Activated naive CD4-positive, alpha-beta T cell treated with anti-CD3 and anti-CD28 coated beads, Interleukin-2, amount 10 ng/mL, durations not matched to agents 7 days and 5 days (primary cell): ENCODE measurements around the gene KRT14.

ENCODE experiments used
- CTCF ChIA-PET: fragments of 350-600 bp; sonication (Branson Sonifier 250); formaldehyde crosslinking; loops from one replicate; lab custom pipeline; 2021; ENCODE audit warnings: antibody characterized with exemption; lab: Charles Lee
- DNase-seq: peaks from one replicate; pipeline ENCODE4 v3.0.0-alpha.2; 2020
- H3K27ac Mint-ChIP-seq: one replicate; pipeline ENCODE4 v1.8.0; 2021; ENCODE audit warnings: mild to moderate bottlenecking, moderate library complexity, mixed read lengths
- H3K27me3 Mint-ChIP-seq: one replicate; pipeline ENCODE4 v1.8.0; 2021; ENCODE audit warnings: mild to moderate bottlenecking, mixed read lengths
- H3K36me3 Mint-ChIP-seq: one replicate; pipeline ENCODE4 v1.8.0; 2021; ENCODE audit warnings: mixed read lengths
- H3K4me1 Mint-ChIP-seq: one replicate; pipeline ENCODE4 v1.8.0; 2021; ENCODE audit warnings: mixed read lengths
- H3K4me3 Mint-ChIP-seq: one replicate; pipeline ENCODE4 v1.8.0; 2021; ENCODE audit warnings: mild to moderate bottlenecking, moderate library complexity, mixed read lengths
- H3K9me3 Mint-ChIP-seq: one replicate; pipeline ENCODE4 v1.8.0; 2021; ENCODE audit warnings: mixed read lengths

The KRT14 gene

DNA sequence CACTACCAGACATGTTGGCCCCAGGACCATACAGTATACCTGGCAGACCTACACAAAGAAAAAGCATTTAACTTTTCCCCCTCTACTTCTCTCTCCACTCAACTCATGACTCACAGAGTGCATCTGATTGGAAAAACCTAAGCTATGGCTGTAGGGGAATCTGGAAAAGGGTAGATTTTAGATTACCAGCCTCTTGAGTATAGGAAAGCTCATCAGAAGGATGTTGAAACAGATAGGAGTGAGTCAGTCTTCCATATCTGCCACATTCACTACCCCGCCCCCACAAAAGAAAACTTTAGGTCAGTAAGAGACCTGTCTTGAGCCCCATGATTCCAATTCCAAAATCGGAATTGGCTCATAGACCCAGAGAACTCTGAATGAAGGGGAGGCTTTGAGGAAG, 27.1 kb downstream of the KRT14 start:
- Mint-ChIP-seq H3K36me3 (no peaks in the 10 kb centered on the region), H3K27ac (no peak overlapping the region), H3K4me3 (no peak overlapping the region), H3K4me1 (no peaks in the 10 kb centered on the region), H3K9me3 (no peaks in the 10 kb centered on the region), H3K27me3 (peaks cover 66% of the 10 kb centered on the region)
- no peak for DNase-seq
- CTCF ChIA-PET, result interaction anchor here (1.6 to 4.7 kb wide), 2 partner anchors 10 to 103 kb away, joined by 5 to 33 read pairs; no protein-coding TSS in a partner anchor

DNA sequence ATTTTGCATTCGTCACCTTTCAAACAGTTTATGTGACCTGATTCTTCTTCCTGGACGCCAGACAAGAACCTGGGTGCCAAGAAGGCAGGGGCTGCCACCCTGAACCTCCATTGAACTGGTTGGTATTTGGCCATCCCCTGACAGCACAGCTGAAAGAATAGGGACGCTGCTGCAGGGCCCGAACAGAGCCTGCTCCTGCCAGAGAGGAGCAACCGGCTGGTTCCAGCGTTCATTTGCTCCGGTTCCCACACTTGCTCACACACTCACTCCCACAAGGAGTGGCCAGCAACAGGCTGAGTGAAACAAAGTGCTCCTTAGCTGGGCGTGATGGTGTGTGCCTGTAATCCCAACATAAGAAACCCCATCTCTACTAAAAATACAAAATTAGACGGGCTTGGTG, 29.8 kb downstream of the KRT14 start:
- Mint-ChIP-seq H3K4me3 (no peak overlapping the region), H3K9me3 (no peaks in the 10 kb centered on the region), H3K36me3 (no peaks in the 10 kb centered on the region), H3K27me3 (peaks cover 61% of the 10 kb centered on the region), H3K4me1 (no peaks in the 10 kb centered on the region), H3K27ac (no peak overlapping the region)
- CTCF ChIA-PET, result interaction anchor here (0.9 kb wide), 1 partner anchor 92 kb away, joined by 4 read pairs; no protein-coding TSS in a partner anchor
- DNase-seq, result no peak

DNA sequence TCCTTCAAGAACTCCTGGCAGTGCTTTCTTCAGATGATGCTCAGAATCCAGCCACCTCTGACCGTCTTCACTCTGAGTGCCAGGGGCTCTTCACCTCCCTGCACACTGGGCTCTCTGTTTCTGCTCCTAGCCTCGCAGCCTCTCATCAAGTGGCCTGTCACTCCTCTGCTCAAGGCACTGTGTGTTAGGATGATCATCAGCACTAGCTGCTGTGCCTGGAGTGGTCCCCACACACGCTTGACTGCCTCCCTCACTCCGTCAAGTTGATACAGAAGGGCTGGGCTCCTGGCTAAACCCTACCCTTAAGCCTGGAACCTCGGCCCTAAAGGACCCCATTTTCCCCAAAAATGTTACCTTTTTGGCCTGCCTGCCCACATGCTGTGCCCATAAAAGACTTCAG, 30.4 kb downstream of the KRT14 start:
- Mint-ChIP-seq H3K27ac (no peak overlapping the region), H3K4me3 (no peak overlapping the region), H3K4me1 (no peaks in the 10 kb centered on the region), H3K27me3 (peaks cover 61% of the 10 kb centered on the region), H3K36me3 (no peaks in the 10 kb centered on the region), H3K9me3 (no peaks in the 10 kb centered on the region)
- CTCF ChIA-PET, result no interaction called here
- DNase-seq, result no peak

DNA sequence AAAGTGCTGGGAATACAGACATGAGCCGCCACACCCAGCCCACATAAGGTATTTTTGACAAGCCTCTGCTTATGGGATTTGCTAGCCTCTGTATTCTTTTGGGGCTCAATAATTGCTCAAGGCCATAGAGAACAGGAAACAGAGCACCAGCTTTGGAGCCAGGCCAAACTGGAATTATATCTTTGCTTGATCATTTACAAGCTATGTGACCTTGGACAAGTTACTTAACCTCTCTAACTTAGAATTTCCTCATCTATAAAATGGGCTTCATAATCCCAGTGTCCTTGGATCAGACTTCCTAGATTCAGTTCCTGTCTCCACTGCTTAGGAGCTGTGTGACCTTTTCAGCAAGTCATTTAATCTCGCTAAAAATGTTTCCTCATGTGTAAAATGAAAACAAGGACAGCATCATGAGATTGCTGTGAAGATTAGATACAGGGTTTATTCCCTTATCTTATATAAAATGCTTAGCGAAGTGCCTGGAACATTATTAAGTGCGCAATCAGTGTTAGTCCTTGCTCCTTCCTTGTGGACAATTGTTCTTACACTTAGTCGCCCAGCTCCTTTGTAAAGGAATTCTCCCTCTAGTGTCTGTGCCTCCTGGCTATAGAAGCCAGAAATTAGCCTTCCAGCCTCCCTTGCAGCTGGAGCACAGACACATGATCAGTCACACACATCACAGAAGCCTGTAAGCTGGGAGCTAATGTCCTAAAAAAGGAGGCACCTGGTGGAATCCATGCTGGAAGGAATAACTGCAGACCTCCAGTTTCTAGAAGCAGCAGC, 31.4 kb downstream of the KRT14 start:
- H3K27me3 Mint-ChIP-seq, result peaks cover 58% of the 10 kb centered on the region
- no peak overlapping the region for H3K27ac Mint-ChIP-seq
- no peaks in the 10 kb centered on the region for H3K9me3 Mint-ChIP-seq
- no peaks in the 10 kb centered on the region for H3K36me3 Mint-ChIP-seq
- no peak overlapping the region for H3K4me3 Mint-ChIP-seq
- H3K4me1 Mint-ChIP-seq, result no peaks in the 10 kb centered on the region
- CTCF ChIA-PET, result interaction anchor here (1.0 kb wide), 1 partner anchor 108 kb away, joined by 3 read pairs; no protein-coding TSS in a partner anchor
- DNase-seq, result no peak

DNA sequence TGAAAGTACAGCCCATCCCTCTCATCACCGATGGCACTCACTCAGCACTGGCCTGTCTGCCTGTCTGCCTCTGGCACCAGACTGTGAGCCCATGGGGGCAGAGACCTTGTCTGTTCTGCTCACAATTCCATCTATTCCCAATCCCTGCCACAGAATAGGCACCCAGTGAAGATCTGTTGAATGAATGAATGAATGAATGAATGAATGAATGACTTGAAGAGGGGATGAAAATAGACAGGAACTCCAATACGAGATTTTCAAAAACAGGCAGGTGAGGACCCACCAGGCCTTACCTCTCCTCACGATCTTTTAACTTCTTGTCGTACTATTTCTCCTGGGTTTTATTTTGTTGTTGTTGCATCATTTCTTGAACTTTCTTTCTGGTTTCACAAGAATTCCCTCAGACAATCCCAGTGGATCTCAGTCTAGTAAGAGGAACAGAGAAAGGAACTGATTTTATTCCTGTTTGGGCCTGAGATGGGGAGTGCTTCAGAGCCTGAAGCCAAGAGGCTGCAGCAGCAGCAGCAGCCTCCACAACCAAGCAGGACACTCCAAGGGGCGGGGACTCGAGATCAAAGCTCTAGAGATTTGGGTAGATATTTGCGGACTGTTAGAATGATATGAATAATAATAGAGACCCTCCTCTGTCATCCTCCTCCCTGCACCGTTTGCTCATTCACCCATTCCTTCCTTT, 32.6 kb downstream of the KRT14 start:
- Mint-ChIP-seq H3K4me3 (no peak overlapping the region), H3K9me3 (no peaks in the 10 kb centered on the region), H3K27me3 (peaks cover 50% of the 10 kb centered on the region), H3K36me3 (no peaks in the 10 kb centered on the region), H3K27ac (no peak overlapping the region), H3K4me1 (peaks cover 6% of the 10 kb centered on the region)
- CTCF ChIA-PET, result interaction anchor here (6.8 kb wide), 1 partner anchor 110 kb away, joined by 165 read pairs; no protein-coding TSS in a partner anchor
- DNase-seq, result no peak

DNA sequence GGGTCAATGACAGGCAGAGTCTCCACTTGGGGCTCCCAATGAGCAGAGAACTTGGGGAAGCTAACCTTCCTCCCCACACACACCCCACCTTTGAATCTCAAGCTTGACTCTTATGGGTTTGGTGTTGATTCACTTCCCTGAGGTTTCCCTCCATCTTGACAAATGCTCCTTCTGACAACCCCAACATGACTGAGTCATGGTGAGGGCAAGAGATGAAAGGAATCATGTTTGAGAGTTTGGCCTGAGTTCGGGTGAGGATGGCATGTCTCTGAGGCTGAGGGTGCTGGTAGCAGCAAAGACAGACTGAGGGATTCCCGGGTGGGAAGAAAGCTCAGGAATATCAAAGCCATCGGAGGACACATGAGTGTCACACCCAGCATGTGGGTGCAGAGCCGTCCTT, 33.5 kb downstream of the KRT14 start:
- CTCF ChIA-PET, result interaction anchor here (0.7 to 6.8 kb wide), 3 partner anchors 97 to 696 kb away, joined by 3 to 165 read pairs (median 142); no protein-coding TSS in a partner anchor
- Mint-ChIP-seq H3K4me1 (peaks cover 16% of the 10 kb centered on the region), H3K27me3 (peaks cover 57% of the 10 kb centered on the region), H3K4me3 (no peak overlapping the region), H3K27ac (no peak overlapping the region), H3K36me3 (no peaks in the 10 kb centered on the region), H3K9me3 (no peaks in the 10 kb centered on the region)
- no peak for DNase-seq

DNA sequence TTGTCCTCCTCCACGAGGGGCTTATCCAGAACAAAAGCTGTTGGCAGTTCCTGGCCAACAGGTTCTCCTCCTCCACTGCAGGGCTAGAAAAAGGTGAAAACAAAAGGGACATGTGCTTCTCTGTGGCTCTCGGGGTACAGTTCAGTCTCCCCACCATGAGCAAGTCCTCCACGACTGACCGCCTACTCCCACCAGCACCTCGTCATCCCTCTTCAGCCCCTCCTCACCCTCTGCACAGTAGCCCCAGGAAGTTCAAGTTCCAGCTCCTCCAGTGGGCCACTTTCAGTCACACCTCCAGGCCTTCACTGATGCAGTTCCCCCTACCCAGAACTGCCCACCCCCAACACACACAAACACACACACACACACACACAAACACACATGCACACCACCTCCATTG, 34.2 kb downstream of the KRT14 start:
- Mint-ChIP-seq H3K4me3 (no peak overlapping the region), H3K36me3 (no peaks in the 10 kb centered on the region), H3K9me3 (no peaks in the 10 kb centered on the region), H3K27me3 (peaks cover 64% of the 10 kb centered on the region), H3K4me1 (peaks cover 23% of the 10 kb centered on the region), H3K27ac (no peak overlapping the region)
- DNase-seq, result no peak
- CTCF ChIA-PET, result interaction anchor here (0.7 to 6.8 kb wide), 3 partner anchors 92 to 112 kb away, joined by 3 to 165 read pairs (median 142); no protein-coding TSS in a partner anchor

DNA sequence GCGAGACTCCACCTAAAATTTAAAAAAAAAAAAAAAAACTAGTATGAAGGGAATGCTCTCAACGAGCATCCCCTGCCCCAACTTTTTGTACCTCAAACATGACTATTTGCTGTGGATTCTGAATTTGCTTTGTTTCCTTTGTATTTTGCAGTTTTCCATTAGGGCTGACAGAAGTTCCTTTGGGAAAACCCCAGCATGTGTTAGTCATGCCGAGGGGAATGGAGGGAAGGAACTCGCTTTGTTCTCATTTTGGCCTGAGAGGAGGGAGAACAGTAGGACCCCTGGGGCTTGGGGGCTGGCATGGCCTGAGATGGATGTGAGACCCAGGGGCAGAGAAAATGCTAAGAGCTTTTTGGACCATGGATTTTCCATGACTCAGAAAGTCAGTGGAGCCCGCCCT, 35.3 kb downstream of the KRT14 start:
- no peaks in the 10 kb centered on the region for H3K36me3 Mint-ChIP-seq
- H3K4me1 Mint-ChIP-seq, result peaks cover 23% of the 10 kb centered on the region
- H3K4me3 Mint-ChIP-seq, result no peak overlapping the region
- peaks cover 61% of the 10 kb centered on the region for H3K27me3 Mint-ChIP-seq
- no peak overlapping the region for H3K27ac Mint-ChIP-seq
- CTCF ChIA-PET, result interaction anchor here (6.6 to 6.8 kb wide), 2 partner anchors 98 to 113 kb away, joined by 142 to 165 read pairs; no protein-coding TSS in a partner anchor
- no peak for DNase-seq
- H3K9me3 Mint-ChIP-seq, result peaks cover 4% of the 10 kb centered on the region

DNA sequence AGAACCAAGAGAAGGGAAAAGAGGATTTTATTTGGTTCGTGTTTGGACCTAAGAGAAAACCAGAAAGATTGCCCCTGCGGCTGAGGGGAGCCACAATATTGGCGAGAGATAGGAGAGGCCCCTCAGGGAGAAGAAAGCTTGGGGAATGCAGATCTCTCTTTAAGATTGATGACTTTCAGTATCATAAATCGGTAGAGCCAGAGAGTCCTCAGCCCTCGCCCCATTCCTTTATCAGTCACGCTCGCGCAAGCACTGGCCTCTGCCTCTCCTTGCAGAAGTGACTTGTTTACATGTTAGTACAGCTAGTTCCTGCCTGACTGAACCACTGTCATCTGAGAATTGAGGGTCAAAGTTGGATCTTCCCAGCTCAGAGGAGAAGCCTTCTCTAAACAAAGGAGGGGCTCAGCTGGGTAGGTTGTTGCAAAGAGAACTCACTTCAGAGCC, 37.1 kb downstream of the KRT14 start:
- peaks cover 51% of the 10 kb centered on the region for H3K27me3 Mint-ChIP-seq
- DNase-seq, result no peak
- no peak overlapping the region for H3K4me3 Mint-ChIP-seq
- H3K4me1 Mint-ChIP-seq, result peaks cover 23% of the 10 kb centered on the region
- CTCF ChIA-PET, result interaction anchor here (0.6 to 6.8 kb wide), 40 partner anchors 9 to 967 kb away, joined by 3 to 165 read pairs (median 5); partner anchors contain the start of gene KRT9
- H3K9me3 Mint-ChIP-seq, result peaks cover 4% of the 10 kb centered on the region
- no peaks in the 10 kb centered on the region for H3K36me3 Mint-ChIP-seq
- no peak overlapping the region for H3K27ac Mint-ChIP-seq

DNA sequence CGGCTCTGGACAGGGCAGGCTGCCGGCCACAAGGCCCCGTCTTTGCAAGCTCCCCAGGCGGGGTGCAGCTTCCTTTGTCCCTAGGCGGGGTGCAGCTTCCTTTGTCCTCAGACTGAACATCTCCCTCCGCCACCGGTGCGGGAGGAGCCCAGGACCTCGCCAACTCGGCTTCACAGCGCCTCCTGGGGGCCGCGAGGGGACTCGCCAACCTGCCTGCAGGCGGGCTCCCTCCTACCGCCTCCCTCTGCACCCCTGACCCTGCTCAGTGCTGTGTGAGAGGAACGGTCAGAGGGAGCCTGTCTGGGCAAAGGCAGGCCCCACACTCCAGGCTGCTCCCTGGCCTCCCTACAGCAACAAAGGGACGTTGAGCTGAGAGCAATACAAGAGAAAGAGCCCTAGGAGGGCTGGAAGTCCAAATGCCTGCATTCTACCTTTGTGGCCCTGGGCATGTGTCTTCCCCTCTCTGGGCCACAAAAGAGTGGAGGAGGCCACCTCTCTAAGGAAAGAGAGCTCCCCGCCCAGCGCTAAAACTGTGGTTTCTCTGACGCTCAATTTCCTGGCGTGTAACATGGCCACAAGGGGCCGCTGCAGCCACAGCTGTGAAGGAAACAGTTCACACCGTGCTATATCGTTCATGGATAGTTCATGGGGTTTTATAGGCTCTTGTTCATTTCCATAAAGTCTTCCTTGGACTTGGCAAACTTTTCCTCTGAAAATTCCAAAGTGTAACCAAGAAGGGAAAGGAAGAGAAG, 37.7 kb downstream of the KRT14 start:
- no peak overlapping the region for H3K4me3 Mint-ChIP-seq
- peaks cover 46% of the 10 kb centered on the region for H3K27me3 Mint-ChIP-seq
- CTCF ChIA-PET, result interaction anchor here (0.6 to 6.8 kb wide), 58 partner anchors 9 to 1285 kb away, joined by 3 to 165 read pairs (median 4); partner anchors contain the start of genes GAST, KRT13 and KRT9
- H3K9me3 Mint-ChIP-seq, result peaks cover 4% of the 10 kb centered on the region
- H3K4me1 Mint-ChIP-seq, result peaks cover 23% of the 10 kb centered on the region
- H3K36me3 Mint-ChIP-seq, result no peaks in the 10 kb centered on the region
- peak; percentile 91 for DNase-seq
- H3K27ac Mint-ChIP-seq, result peak overlapping the region; percentile 82

DNA sequence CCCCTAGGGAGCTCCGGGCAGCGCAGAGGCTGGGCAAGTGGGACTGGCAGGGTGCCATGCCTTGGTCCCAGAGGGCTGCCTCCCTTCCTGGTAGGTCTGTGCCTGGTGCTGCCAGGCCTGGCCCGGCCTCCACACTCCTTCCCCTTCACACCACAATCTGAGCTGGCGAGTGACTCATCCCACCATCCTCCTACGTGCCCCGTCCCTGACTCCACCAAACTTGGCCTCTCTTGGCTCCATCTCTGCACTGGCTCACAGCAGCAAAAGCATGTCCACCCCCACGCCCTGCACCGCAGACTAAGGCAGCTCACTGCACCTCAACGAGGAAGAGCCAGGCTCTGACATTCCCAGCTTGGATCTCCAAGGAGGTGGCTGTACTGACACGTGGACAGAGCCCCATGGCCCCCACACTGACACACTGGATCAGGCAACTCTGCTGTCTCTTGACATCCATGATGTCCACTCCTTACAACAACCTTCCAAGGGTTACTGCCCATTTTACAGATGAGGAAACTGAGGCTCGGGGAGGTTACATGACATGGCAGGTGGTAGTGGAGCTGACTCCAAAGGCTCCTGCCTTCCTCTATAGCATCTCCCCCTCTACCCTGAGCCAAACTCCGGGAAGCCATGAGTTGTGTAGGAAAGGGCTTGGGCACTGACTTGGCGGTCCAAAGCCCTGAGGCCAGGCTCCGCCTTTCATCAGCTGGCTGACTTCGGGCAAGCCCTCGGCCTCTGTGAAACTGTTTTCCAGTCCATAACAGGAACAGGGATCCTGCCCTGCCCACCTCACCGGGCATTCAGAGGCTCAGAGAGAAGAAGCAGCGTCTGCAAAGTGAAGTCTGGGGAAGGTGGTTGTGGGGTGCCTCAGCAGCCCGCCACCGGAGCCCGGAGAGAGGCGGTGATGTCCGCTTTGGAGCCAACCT, 38.5 kb downstream of the KRT14 start:
- Mint-ChIP-seq H3K36me3 (no peaks in the 10 kb centered on the region), H3K4me1 (peaks cover 23% of the 10 kb centered on the region), H3K4me3 (no peak overlapping the region), H3K27me3 (peaks cover 37% of the 10 kb centered on the region), H3K9me3 (peaks cover 4% of the 10 kb centered on the region), H3K27ac (no peak overlapping the region)
- CTCF ChIA-PET, result interaction anchor here (0.6 to 6.8 kb wide), 45 partner anchors 8 to 1286 kb away, joined by 3 to 165 read pairs (median 5); partner anchors contain the start of genes GAST and KRT9
- DNase-seq, result peak; percentile 34

DNA sequence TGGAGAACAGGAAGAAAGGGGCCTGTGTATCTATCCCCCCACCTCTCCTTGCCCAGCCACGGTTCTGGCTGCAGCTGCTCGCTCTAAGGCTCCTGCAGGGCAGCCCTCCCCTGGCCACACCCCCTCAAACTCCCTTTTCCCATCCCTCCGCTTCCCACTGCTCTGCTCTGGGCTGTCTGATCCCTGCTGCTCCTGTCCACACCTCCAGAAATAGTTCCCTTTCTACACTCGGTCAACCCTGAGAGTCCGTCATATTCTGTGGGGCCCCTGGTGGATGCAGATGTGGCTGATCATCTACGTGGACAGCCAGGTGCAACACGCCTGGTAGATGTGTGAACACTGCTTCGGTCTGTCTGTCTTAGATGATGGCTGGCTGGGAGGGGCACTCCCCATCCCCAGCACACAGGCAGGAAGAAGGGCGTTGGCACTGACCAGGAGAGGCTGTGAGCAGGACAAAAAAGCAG, 39.3 kb downstream of the KRT14 start:
- Mint-ChIP-seq H3K27me3 (peaks cover 36% of the 10 kb centered on the region), H3K9me3 (peaks cover 4% of the 10 kb centered on the region), H3K27ac (no peak overlapping the region), H3K4me1 (peaks cover 23% of the 10 kb centered on the region), H3K4me3 (no peak overlapping the region), H3K36me3 (no peaks in the 10 kb centered on the region)
- no peak for DNase-seq
- CTCF ChIA-PET, result interaction anchor here (2.7 to 6.8 kb wide), 7 partner anchors 10 to 690 kb away, joined by 15 to 165 read pairs (median 29); no protein-coding TSS in a partner anchor
